ENCODE measurements around the gene COL4A2. TPM values are rescaled to one million over a fixed set of nuclear protein-coding genes. Genes with fewer than 3 reads are reported as not detected.

Gene COL4A2
- total and polyA plus RNA-seq, 12 donors, result 70.9 to 1,589 (median 171) TPM

GRCh38 chr13:110444226-110444653 is 137.2 kb downstream of the COL4A2 start:
- Histone ChIP-seq H3K27ac (peak overlapping the region in 3 of 5 donors; percentile 15 to 68 (median 50)), H3K4me3 (no peak overlapping the region), H3K36me3 (replicated peaks in 1 of 2) (peaks cover 0 to 22% of the 10 kb centered on the region in 2 donors), H3K27me3 (no peaks in the 10 kb centered on the region), H3K4me1 (replicated peaks in 1 of 2) (peaks cover 5 to 13% of the 10 kb centered on the region in 2 donors), H3K9me3 (replicated peaks in 1 of 3) (no peaks in the 10 kb centered on the region)
- 48 to 81% (median 60%) methylated on average over 7 of the region's 7 CpGs for WGBS, 4 donors
- intact Hi-C loops (cut with DNase I), result loop anchor here (10.0 kb wide), 1 partner anchor 219 kb away; no protein-coding TSS in a partner anchor
- peak in 5 of 7 donors; percentile 36 to 65 (median 55) for DNase-seq
- TF ChIP-seq POLR2A (IDR thresholded peaks at IDR 0.05), result no peak
- peak in 5 of 6 experiments; percentile 38 to 55 (median 44) for TF ChIP-seq CTCF (IDR thresholded peaks at IDR 0.05)

- WGBS, 4 donors, result 74 to 80% (median 79%) methylated on average over 7 of the region's 7 CpGs
- intact Hi-C loops (cut with DNase I), result loop anchor here (10.0 kb wide), 1 partner anchor 220 kb away; no protein-coding TSS in a partner anchor
- H3K27me3 ChIP-seq, result no peaks in the 10 kb centered on the region
- H3K36me3 ChIP-seq (replicated peaks in 1 of 2), result peaks cover 0 to 26% of the 10 kb centered on the region in 2 donors
- H3K9me3 ChIP-seq (replicated peaks in 1 of 3), result no peaks in the 10 kb centered on the region
- DNase-seq, result peak in 1 of 7 donors; percentile 50
- no peak for TF ChIP-seq POLR2A (IDR thresholded peaks at IDR 0.05)
- TF ChIP-seq CTCF (IDR thresholded peaks at IDR 0.05), result no peak
- no peak overlapping the region for H3K4me3 ChIP-seq
- no peak overlapping the region for H3K27ac ChIP-seq
- peaks cover 5 to 13% of the 10 kb centered on the region in 2 donors for H3K4me1 ChIP-seq (replicated peaks in 1 of 2)
Observed at GRCh38 chr13:110445183-110445582, 138.1 kb downstream of the COL4A2 start.

- Histone ChIP-seq H3K27ac (no peak overlapping the region), H3K4me3 (no peak overlapping the region), H3K36me3 (replicated peaks in 1 of 2) (peaks cover 0 to 28% of the 10 kb centered on the region in 2 donors), H3K27me3 (no peaks in the 10 kb centered on the region), H3K4me1 (replicated peaks in 1 of 2) (peaks cover 5 to 13% of the 10 kb centered on the region in 2 donors), H3K9me3 (replicated peaks in 1 of 3) (no peaks in the 10 kb centered on the region)
- TF ChIP-seq CTCF (IDR thresholded peaks at IDR 0.05) (no peak), POLR2A (IDR thresholded peaks at IDR 0.05) (no peak)
- peak in 1 of 7 donors; percentile 45 for DNase-seq
- intact Hi-C loops (cut with DNase I), result loop anchor here (10.0 kb wide), 1 partner anchor 221 kb away; no protein-coding TSS in a partner anchor
- WGBS, 4 donors, result 88 to 93% (median 89%) methylated on average over 22 to 25 of the region's 25 CpGs
Observed at GRCh38 chr13:110445722-110446574, 138.9 kb downstream of the COL4A2 start.

GRCh38 chr13:110446575-110446890 is 139.4 kb downstream of the COL4A2 start:
- Histone ChIP-seq H3K9me3 (replicated peaks in 1 of 3) (no peaks in the 10 kb centered on the region), H3K4me3 (no peak overlapping the region), H3K27me3 (no peaks in the 10 kb centered on the region), H3K36me3 (replicated peaks in 1 of 2) (peaks cover 0 to 30% of the 10 kb centered on the region in 2 donors), H3K4me1 (replicated peaks in 1 of 2) (peaks cover 5 to 13% of the 10 kb centered on the region in 2 donors), H3K27ac (no peak overlapping the region)
- WGBS, 4 donors, result 61 to 74% (median 65%) methylated on average over 4 of the region's 4 CpGs
- DNase-seq, result peak in 1 of 7 donors; percentile 34
- intact Hi-C loops (cut with DNase I), result loop anchor here (10.0 kb wide), 1 partner anchor 222 kb away; no protein-coding TSS in a partner anchor
- TF ChIP-seq CTCF (IDR thresholded peaks at IDR 0.05) (no peak), POLR2A (IDR thresholded peaks at IDR 0.05) (no peak)
